G401.6 (cell line): ENCODE measurements around the gene PAX1.

Source experiments
- FAIRE-seq: peaks from 2 replicates; lab custom pipeline; 2012; peaks lifted over from hg19 to GRCh38; lab: Jason Lieb, UNC

The PAX1 gene

DNA sequence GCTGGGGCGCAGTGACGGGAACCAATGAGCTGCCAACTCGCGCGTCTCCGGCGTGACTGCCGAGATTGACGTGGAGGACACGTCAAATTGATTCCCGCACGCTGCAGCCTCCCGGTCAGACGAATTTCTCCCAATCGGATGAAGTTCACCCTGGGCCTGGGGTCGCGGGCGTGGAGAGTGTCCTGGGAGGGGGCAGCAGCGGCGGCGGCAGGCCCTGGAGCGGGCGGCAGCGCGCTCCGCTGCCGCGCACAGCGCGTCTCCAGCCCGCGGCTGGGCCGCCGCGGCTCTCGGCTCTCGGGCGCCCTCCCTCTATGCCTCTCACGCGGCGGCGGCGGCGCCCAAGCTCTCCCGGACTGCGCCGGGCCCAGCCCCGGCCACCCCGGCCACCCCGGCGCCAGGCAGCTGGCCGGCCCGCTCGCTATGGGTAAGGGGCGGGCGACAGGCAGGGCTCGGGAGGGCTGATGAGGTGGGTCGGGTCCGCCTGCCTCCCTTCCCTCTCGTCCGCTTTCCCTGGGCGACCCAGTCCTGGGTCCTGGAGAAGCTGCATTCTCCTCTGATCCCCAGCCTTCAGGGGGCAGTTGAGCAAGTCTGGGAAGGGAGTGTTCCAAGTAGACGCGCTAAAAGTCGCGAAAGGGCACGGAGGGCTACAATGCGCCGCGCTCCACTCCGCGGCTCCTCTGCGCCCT lies at the start of gene PAX1:
TSS of gene PAX1 (plus strand) at position 90 of the 686 bp plus-strand sequence. CDS start at position 139, 49 bp downstream.
- no peak for FAIRE-seq

DNA sequence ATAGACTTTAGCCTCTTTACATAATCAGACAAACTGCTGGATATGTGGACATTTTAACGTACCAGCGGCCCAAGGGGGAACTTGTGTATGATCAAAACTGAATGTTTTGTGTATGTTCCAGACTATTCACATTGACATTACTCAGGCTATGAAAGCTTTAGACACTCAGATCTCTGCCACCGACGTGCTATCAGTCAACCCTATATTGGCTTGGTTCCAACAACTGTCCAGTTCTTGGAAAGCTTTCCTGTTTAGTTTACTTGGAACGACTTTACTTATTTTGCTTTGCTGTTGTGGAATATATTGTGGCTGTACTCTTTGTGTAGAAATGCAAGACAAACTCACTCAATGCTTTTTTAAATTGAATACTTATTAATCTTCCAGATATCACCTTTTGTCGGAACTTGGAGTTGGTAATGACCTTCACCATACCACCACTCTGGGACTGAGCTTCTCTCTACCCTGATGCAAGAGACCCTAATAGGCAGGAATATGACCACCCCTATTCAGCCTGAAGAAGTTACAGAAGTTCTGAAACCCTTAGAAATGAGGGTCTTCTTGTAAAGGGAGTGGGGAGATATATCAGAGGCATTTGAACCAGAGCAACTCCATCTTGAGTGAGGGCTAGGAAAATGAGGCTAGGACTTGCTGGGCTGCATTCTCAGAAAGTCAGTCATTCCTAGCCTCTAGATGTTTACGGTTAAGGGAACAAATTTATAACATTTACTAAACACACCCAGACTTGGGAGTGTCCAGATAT lies 49.0 kb upstream of the PAX1 start:
- no peak for FAIRE-seq

DNA sequence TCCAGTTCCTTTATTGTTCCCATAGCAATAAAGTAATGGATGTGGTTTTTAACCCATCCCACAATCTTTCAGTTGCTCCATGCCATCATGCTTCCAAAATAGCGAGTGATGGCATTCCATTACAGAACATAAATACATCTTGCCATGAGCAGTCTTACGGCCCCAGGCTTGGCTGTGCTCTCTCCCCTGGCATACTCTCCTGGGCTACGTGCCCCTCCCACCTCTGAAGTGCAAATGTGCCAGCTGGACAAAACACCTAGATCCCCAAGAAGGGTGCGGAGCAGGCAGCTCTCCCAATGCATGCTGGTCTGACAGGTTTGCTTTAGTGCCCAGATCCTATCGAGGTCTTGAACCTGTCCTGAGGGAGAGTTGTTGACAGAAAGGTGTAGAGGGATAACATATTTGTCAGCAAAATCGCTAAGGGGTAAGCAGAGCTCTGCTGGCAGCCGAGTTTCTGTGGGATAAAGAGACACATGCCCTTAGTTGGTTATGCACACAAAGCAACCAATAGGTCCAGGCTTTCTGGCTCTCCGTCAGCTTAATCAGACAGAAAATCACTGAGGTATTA lies 43.9 kb upstream of the PAX1 start:
- FAIRE-seq, result no peak

DNA sequence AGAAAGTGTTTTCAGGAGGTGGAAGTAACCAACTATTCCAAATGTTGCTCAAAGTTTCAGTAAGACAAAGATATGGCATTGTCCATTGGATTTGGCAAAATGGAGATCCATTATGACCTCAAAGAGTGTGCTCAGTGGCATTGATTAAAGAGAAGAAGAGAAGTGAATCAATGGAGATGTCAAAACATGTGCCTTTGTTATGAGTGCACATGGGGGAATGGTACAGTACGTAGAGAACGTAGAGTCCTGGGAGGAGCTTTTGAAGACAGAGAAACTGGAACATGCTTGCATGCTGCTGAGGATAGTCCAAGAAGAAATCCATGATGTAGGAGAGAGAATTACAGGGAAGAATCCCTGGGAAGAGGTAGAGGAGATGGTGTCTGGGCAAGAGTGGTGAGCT lies 42.0 kb upstream of the PAX1 start:
- no peak for FAIRE-seq

DNA sequence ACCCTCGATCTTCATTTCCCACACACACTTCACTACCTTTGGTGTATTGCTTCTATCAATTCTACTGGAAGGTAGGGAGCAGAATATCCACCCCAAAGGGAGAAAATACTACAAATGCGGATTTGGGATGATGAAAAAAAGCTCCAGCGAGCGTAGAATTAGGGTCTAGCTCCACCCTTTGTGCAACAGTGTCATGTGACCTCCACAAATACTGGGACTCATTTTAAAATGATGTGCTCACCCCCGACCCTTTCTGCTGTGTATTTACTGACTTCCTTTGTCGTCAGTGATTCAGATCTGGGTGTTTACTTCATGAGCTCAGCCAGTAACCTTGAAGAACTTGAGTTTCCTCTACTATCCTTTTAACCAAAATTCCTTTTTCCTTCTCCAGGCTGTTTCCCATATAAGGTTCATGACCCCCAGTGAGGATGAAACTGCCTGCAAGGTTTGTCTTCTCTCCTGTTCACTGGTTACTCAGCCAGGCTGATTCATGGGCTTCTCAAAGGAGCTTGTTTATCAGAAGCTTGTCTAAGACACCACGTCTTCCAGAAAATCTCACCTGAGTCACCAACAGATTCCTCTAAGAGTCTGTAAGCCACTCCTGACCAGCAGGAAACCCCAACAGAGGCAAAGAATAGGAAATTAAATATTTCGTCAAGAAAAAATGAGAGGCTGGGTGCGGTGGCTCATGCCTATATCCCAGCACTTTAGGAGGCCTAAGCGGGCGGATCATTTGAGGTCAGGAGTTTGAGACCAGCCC lies 39.6 kb upstream of the PAX1 start:
- FAIRE-seq, result no peak

DNA sequence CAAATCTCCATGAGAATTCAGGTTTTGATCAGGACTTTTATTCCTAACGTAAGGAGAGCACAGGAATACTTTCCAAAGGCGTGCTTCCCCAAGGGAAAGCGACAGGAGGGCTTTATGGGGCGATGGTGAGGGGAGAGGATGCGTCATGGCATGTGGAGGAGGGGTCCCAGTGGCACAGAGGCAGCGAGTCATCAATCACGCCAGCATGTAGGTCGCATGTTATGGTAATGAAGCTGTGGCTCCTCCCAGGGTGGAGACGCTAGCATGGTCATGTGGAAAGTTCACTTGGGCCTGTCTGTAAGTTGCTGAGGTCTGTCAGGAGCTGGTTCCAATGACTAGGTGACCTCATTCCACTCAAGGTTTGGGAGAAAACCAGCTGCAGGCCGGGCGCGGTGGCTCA lies 35.3 kb upstream of the PAX1 start:
- no peak for FAIRE-seq

DNA sequence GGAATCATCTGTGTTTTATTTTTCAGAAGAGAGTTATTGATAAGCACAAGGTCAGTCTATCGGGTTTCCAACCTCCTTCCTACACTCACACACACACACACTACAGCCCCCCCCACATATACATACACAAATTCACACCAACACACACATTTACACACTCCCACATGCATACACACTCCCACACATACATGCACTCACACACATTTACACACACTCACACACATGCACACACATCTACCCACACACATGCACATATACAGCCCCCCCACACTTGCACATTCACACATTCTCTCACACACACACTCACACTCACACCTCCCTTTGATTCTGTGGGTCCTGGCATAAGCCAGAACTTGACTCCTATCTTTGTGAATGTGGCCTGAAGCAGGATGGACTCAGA lies 34.5 kb upstream of the PAX1 start:
- no peak for FAIRE-seq

DNA sequence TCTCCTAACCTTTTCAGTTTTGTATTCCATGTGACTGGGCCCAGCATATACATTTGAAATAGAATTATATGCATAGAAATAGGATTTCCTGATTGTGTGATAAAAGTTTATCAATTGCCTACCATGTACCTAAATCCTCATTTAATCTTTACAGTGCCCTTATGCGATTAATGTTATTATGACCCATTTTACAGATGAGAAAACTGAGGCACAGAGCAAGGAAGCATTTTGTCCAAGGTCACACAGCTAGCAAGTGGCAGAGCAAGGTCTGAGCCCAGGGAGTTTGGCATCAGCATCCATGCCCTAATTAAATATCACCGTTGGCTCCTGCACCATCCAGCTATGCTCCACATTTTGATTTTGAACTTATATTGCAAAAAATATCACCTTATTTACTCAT lies 28.2 kb upstream of the PAX1 start:
- FAIRE-seq, result no peak

DNA sequence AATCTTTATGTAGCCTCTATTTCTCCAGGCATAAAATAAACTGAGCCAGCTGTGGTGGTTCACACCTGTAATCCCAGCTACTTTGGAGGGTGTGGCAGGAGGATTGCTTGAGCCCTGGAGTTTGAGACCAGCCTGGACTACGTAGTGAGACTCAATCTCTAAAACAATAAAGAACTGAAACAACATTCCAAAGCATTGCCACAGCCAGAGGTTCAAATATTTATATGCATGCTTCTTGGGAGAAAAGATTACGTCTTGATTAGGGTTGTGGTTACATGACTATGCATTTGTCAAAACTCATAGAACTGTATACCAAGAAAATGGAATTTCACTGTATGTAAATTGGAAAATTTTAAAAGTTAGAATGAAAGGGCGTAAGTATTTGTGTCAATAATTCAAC lies 27.7 kb upstream of the PAX1 start:
- no peak for FAIRE-seq

DNA sequence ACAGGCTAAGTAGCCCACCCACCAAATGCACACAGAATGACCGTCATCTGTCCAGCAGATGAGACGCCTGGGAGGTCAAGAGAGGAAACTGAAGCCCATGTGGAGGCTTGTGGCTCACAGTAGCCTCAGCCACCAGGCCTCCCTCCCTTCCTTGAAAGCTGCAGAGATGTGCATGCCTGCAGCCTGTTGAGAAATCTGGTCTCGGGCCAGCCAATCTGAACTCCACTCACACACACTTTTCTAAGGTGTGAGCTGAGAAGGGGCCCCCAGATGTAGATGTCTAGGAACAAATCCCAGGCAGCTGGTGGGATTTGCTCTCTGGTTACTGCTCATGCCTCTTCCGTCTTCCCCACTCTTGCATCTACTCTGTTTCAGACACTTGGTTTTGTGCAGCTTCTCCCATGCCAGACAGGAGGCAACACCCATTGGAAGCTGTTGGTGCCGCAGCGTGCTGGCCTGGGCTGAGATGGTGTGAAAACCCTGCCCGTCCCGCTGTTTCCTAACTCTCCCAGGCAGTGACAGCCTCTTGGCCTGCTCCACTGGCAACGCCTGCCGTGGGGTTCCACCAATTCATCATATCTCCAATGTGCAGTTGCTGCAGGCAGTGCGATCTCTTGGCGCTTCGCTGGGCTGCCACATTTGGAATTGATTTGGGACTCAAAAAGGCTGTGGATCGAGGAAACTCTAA lies 24.1 kb upstream of the PAX1 start:
- no peak for FAIRE-seq

DNA sequence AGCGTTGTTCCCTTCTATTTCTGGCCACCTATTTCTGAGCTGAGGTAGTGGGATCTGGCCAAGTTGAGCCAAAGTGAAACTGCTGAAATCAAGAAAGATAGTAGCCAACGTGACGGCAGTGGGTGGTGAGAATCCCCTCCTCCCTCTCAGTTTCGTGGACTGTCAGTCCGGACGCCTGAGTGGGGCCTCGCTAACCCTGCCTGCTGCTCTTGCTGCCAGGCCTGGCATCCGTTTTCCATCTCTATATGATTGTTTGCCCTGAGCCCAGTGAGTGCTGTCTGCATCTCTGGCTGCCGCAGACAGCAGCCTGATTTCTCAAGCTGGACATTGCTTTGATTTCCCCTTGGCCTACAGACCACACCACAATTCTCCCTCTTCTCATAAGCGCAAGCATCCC lies 23.5 kb upstream of the PAX1 start:
- FAIRE-seq, result no peak

DNA sequence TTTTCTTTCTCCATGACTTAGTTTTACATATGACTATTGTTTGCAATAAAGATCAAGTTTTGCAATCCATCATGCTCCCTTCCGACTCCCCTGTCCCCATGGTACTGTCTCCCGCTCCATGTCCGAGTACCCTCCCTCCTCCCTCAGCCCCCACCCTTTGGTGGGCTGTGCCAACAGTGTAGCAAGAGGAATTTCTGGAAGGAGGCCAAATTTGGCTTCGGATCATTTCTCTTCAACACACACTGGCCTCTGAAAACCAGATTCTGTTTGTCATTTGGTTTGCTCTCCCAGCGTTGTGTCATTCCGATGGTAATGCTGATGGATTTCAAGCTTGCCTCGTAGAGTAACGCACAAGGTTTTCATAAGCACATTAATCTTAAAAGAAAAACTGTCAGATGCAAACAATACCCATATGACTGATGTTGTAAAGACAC lies 22.9 kb upstream of the PAX1 start:
- no peak for FAIRE-seq

DNA sequence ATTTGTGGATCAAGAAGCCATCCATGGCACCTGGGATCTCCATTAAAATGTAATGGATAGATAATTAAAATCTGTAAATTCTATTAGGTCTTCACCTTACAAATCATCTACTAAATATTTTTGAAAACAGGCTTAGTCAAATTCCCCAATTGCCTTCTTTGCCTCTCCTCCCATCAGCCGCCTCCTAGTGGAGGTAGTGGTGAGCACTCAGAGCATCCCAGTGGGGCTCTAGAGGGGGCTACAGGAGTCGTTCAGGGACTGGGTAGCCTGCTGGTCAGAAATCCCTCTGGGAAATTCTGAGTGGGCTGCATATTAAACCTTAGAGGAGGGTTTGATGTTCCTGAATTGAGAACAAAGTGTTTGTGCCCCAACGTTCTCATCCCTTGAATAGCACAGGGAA lies 20.8 kb upstream of the PAX1 start:
- no peak for FAIRE-seq

DNA sequence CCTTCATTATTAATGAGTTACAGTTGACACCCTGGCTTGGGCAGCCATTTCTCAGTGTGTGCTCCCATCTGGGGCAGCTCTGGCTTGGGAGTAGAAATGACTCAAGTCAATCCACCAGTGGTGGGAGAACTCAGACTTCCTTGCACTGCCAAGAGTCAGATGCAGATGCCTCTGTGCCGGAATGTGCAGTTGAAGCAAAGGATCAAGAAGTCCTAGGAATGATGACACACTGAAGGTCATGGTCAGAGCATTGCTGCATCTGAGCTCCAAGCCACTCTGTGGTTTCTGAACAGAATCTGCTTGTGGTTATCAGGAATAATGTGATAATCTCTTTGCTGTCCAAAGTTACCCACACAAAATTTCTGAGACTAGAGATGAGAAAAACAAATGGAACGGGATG lies 19.5 kb upstream of the PAX1 start:
- no peak for FAIRE-seq

DNA sequence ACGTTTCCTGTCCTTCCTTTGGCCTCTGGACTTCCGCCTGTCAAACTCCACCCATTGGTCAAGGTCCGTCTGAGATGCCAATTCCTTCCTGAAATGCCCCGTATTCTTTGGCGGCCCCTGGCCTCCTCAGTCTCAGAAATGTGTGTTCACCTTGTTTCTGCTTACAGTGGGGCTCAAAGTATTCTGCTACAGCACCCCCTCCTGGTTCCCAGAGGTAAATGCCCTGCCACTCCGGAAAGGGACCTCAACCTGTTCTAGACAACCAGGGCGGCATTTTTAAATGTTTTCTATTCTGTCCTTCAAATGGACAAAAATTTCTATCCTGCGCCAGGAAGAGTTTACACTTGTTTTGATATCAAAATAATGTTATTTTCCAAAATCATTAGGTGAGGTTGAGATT lies 12.1 kb upstream of the PAX1 start:
- no peak for FAIRE-seq

DNA sequence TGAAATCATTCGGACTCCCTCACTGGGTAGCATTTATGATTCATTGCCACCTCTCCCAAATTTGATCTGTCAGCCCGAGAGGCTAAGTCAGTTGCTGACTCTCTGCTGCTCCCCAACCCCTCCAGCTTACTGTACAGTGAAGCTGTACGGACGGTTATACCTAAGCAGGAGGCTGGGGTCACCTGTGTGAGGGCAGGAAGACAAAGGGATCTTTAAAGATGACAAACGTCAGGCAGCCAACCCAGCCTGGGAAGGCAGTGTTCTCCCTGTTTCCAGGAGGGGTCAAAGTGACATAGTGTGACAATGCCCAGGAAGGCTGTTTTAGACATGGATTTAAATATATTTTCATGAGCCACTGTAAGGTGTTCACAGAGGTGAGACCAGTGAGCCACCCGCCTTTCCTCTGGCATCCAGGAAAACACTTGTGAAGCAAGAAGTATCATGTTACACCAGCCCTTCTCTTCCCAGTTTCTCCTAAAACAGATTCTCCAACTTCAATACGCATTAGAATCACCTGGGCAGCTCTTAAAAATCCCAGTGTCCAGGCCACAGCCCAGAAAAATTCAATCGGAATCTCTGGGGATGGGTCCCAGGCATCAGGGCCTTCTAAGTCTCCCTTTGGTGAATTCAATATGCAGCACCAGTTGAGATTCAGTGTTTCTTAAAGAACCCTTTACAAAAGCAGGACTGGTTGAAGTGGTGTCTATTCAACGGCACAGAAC lies 6.8 kb upstream of the PAX1 start:
- FAIRE-seq, result no peak

DNA sequence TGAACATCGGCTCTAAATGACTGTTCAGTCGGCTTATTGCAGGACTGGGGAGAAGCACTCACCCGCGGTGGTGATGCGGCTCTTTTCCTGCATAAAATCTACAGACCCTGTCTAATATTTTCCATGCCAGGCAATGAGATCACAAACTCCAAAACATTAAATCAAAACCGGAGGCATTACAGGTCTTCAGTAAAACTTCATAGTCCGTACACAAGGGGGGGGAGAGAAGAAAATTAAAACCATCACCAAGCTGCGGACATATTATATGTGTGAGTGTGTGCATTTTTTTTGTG lies 6.3 kb upstream of the PAX1 start:
- no peak for FAIRE-seq

DNA sequence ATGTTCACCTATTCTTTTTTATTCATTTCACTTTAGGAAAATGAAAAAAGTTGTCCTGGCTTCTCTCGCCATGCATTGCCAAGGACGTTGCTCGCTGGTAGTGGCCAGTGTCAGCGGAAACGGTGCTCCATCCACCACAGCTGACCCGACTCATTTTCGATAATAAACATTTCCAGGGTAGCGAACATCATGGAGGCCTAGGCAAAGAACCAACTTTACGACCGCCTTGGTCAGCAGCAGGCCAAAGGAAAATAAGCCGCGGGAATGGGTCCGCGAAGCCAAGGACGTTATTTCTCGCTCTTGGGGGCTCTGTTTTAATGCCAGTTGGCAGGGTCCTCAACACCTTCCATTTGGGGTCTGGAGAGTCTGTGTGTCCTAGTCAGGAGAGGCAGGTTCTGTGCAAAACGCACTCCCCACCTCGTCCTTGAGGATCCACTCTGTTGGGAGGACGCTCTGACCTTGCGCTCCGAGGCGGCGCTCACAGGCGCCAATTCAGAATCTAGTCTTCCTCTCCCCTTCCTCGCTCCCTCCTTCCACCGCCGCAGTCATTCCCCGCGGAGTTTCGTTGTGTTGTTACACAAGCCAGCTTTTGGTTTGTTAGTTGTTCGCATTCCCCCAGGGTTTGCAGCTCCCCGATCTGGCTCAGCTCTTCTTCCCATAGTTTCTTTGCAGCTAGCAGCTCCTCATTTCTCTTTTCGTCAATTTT lies 4.1 kb upstream of the PAX1 start:
- no peak for FAIRE-seq

DNA sequence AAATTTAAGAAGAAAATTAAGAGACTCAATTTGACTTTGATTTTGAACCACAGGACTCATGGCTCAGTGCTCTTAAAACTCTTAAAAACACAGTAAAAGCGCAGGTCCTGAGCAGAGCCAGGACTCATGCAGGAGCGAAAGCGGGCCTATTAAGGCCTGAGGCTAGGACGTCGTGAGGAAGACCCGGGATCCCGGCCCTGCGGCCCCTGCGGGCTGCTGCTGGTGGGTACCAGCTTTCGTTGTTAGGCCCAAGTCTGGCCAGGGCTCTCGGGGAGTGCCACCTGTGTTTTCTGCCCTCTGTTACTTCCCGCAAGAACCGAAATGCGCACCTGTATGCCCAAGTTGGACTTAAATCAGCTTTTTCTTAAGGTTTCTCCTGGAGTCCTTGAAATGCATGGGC lies 3.4 kb upstream of the PAX1 start:
- FAIRE-seq, result no peak

DNA sequence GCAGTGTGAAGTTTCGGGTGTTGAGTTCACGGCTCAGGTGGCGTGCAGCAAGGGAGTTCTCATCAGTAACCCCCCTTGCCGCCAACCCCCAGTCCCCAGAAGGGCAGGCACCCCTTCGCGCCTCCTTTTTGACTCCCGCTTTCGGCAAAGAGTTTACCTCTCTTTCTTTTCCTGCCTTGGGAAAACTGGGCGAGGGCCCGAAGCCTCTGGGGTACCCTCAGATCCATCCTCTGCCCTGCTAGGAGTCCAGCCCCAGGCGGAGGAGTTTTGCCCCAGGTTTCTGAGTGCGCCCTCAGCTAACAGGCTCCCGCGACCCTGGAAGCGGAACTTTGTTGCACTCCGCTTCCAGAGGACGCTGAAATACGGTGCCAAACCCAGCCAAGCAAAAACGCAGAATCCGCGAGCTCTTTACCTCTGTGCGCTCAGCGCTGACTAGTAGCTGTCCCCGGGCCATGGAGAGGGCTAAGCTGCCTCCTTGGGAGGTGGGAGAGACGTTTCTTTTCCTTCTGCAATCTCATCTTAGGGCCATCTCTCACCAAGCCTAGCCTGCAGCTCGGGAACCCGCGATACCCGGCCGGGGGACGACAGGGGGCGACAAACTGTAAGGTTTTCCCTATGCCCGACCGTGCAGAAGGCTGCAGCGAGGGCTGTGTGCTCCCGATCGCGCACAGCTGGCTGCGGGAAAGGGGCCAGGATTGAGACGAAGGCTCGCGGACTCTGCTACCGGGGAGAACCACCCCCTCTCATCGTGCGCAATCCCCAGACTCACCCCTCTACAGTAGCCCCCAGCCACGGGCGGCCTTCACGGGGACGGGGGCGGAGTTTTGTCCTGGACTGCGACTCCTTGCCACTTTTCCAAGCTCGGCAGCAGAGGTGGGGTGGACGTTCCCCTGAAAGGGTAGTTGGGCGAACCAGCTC lies 2.7 kb upstream of the PAX1 start:
- FAIRE-seq, result no peak
